Activated naive CD4-positive, alpha-beta T cell treated with anti-CD3 and anti-CD28 coated beads, Interleukin-2, amount 10 ng/mL, durations not matched to agents 7 days and 5 days (primary cell): ENCODE data around the gene BIN2.
"Not testable (repeated sequence)": the region's sequence is repeated elsewhere in the genome, so short reads cannot be mapped to it uniquely, and the experiment has no call there.

ENCODE experiments used
- CTCF ChIA-PET: fragments of 350-600 bp; sonication (Branson Sonifier 250); formaldehyde crosslinking; loops from one replicate; lab custom pipeline; 2021; ENCODE audit warnings: antibody characterized with exemption; lab: Charles Lee
- DNase-seq: peaks from one replicate; pipeline ENCODE4 v3.0.0-alpha.2; 2020
- H3K27ac Mint-ChIP-seq: one replicate; pipeline ENCODE4 v1.8.0; 2021; ENCODE audit warnings: mild to moderate bottlenecking, moderate library complexity, mixed read lengths
- H3K27me3 Mint-ChIP-seq: one replicate; pipeline ENCODE4 v1.8.0; 2021; ENCODE audit warnings: mild to moderate bottlenecking, mixed read lengths
- H3K36me3 Mint-ChIP-seq: one replicate; pipeline ENCODE4 v1.8.0; 2021; ENCODE audit warnings: mixed read lengths
- H3K4me1 Mint-ChIP-seq: one replicate; pipeline ENCODE4 v1.8.0; 2021; ENCODE audit warnings: mixed read lengths
- H3K4me3 Mint-ChIP-seq: one replicate; pipeline ENCODE4 v1.8.0; 2021; ENCODE audit warnings: mild to moderate bottlenecking, moderate library complexity, mixed read lengths
- H3K9me3 Mint-ChIP-seq: one replicate; pipeline ENCODE4 v1.8.0; 2021; ENCODE audit warnings: mixed read lengths

The BIN2 gene

DNA sequence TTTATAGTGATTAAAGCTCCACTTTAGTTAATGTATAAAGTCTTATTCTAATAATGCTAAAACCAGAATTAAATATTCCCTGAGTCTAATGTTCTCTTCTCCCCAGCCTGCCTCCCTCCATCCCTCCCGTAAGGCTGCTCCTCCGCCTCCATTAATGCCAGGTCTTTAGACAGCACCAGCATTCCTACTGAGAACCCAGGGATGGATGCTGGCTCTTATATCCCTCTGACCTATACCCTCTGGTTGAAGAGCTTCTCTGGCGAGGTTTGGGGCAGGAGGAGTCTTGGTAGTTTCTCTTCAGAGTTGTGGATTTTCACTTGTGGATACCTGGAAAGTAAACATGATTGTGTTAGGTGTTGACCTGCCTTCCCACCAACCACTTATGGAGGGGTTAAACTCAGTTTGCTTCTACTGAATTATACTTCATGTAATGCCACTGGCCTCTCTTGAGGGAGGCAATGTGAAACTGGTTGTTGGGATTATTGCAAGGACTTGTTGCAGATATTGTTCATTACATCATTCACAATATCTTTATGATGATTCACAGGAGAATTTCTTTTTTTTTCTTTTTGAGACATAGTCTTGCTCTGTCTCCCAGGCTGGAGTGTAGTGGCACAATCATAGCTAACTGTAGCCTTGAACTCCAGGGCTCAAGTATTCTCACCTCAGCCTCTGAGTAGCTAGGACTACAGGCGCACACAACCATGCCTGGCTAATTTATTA lies 42.6 kb downstream of the BIN2 start:
- H3K4me3 Mint-ChIP-seq, result no peak overlapping the region
- DNase-seq, result no peak
- no peaks in the 10 kb centered on the region for H3K27me3 Mint-ChIP-seq
- H3K4me1 Mint-ChIP-seq, result peaks cover 5% of the 10 kb centered on the region
- CTCF ChIA-PET, result interaction anchor here (0.6 to 1.1 kb wide), 2 partner anchors 28 to 522 kb away, joined by 3 to 4 read pairs; no protein-coding TSS in a partner anchor
- no peaks in the 10 kb centered on the region for H3K9me3 Mint-ChIP-seq
- peaks cover 29% of the 10 kb centered on the region for H3K36me3 Mint-ChIP-seq
- H3K27ac Mint-ChIP-seq, result peak overlapping the region; percentile 7

DNA sequence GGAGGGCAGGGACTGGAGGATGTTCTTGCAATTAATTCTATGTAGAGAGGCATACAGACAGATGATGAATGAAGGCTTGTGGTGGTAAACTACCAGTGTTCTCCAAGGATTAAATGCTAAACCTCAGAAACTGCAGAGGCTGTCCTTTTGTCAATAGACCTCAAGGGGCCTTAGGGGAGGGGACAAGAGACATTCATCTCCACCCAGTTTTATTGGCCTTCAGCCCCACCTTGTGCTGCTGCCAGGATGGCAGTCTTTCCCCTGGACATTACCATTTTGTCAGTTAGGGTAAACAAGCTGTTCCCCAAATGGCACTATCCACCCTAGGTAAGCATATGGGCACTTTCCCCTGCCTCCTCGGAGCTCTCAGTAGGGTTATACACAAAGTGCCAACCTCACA lies 48.9 kb downstream of the BIN2 start:
- Mint-ChIP-seq H3K9me3 (no peaks in the 10 kb centered on the region), H3K27me3 (peaks cover 29% of the 10 kb centered on the region), H3K36me3 (peaks cover under 1% of the 10 kb centered on the region), H3K4me1 (peaks cover 11% of the 10 kb centered on the region), H3K27ac (no peak overlapping the region), H3K4me3 (no peak overlapping the region)
- CTCF ChIA-PET, result interaction anchor here (1.0 to 1.6 kb wide), 2 partner anchors 13 to 66 kb away, joined by 3 to 4 read pairs; no protein-coding TSS in a partner anchor
- DNase-seq, result no peak

DNA sequence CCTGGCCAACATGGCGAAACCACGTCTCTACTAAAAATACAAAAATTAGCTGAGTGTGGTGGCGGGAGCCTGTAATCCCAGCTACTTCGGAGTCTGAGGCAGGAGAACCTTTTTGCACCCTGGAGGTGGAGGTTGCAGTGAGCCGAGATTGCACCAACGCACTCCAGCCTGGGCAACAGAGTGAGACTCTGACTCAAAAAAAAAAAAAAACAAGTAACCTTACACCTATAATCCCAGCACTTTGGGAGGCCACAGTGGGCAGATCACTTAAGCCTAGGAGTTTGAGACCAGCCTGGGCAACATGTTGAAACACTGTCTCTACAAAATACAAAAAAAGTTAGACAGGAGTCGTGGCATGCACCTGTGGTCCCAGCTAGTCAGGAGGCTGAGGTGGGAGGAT lies 51.2 kb downstream of the BIN2 start:
- Mint-ChIP-seq H3K4me1 (peaks cover 19% of the 10 kb centered on the region), H3K27me3 (peaks cover 41% of the 10 kb centered on the region)
- DNase-seq, H3K9me3 Mint-ChIP-seq, H3K27ac Mint-ChIP-seq, H3K4me3 Mint-ChIP-seq, H3K36me3 Mint-ChIP-seq: not testable (repeated sequence)
- CTCF ChIA-PET, result interaction anchor here (1.4 kb wide), 1 partner anchor 68 kb away, joined by 8 read pairs; no protein-coding TSS in a partner anchor

DNA sequence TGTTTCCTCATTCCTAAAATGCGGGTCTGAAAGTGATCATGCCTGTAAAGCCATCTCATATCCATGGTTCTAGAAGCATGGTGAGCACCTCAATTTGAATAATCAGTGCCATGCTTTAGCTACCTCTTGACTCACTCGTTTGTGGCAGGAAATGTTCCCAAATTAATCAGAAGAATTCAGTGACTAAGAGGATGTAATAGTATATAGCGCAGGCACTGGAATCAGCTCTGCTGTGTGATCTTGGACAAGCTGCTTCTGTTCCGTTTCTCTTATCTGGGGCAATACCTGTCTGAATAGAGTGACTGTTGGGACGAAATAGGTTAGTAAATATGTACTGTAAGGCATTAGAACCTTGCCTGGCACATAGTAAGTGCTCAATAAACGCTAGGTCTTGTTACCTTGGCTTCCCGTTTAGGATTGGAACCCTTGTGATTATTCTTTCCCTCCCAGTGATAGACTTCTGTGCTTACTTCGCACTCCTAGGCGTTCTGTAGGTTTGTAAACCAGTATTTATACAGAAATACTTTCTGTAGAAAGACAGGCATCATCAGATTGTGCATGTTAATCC lies 52.9 kb downstream of the BIN2 start:
- Mint-ChIP-seq H3K36me3 (no peaks in the 10 kb centered on the region), H3K4me1 (peaks cover 19% of the 10 kb centered on the region), H3K27me3 (peaks cover 41% of the 10 kb centered on the region), H3K4me3 (peak overlapping the region; percentile 90), H3K27ac (no peak overlapping the region), H3K9me3 (no peaks in the 10 kb centered on the region)
- DNase-seq, result no peak
- CTCF ChIA-PET, result interaction anchor here (0.8 to 2.7 kb wide), 10 partner anchors 9 to 84 kb away, joined by 3 to 78 read pairs (median 4); partner anchors contain the start of gene POU6F1

DNA sequence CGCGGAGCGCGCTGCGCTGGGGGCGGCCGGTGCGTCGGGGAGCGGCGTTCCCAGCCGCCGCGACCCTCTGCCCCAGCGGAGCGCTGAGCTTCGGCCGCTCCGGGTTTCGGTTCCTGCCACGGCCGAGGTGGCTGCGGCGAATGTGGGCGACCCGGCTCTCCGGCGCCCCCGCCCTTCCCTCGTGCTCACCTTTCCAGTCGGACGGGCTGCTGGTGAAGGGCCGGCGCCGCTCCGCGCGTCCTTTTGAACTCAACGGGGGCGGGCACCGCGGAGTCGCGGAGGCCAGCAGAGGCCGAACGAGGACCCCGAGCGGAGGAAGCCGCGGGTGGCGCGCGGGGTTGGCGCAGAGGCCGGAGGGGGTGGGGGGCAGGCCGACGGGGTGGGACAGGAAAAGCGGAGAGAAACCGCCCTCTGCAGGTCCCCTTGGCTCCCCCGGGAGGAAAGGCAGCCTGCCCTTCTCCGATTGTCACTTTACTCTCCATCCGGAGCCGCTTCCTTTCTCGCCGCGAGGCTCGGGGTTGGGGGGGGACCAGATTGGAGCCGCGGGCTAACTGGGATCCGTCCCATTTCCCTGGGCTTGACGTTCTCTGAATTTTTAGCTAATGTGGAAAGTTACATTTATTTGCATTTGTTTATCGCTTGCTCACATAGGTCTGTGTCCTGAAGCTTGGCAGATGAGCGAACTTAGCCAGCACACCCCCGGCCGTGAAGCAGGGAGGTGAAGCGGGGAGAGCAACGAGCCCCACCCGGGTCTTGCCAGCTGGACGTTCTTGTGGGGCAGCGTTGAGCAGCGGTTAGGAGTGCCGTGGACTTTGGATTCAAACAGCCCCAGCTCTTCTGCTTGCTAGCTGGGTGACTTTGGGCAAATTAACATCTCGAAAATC lies 53.7 kb downstream of the BIN2 start, which contains the start of gene SMAGP:
Gene SMAGP (minus strand): TSS at position 349 of the 884 bp plus-strand sequence. CDS start 1,137 bp downstream, outside the sequence.
- H3K36me3 Mint-ChIP-seq, result no peaks in the 10 kb centered on the region
- peaks cover 41% of the 10 kb centered on the region for H3K27me3 Mint-ChIP-seq
- peak within 1 kb of the TSS; percentile 90 for H3K4me3 Mint-ChIP-seq
- DNase-seq, result peak; percentile 70
- H3K27ac Mint-ChIP-seq, result peak within 1 kb of the TSS; percentile 42
- H3K9me3 Mint-ChIP-seq, result no peaks in the 10 kb centered on the region
- H3K4me1 Mint-ChIP-seq, result peaks cover 23% of the 10 kb centered on the region
- CTCF ChIA-PET, result interaction anchor here (0.8 to 2.7 kb wide), 12 partner anchors 9 to 85 kb away, joined by 3 to 78 read pairs (median 4); partner anchors contain the start of gene POU6F1

DNA sequence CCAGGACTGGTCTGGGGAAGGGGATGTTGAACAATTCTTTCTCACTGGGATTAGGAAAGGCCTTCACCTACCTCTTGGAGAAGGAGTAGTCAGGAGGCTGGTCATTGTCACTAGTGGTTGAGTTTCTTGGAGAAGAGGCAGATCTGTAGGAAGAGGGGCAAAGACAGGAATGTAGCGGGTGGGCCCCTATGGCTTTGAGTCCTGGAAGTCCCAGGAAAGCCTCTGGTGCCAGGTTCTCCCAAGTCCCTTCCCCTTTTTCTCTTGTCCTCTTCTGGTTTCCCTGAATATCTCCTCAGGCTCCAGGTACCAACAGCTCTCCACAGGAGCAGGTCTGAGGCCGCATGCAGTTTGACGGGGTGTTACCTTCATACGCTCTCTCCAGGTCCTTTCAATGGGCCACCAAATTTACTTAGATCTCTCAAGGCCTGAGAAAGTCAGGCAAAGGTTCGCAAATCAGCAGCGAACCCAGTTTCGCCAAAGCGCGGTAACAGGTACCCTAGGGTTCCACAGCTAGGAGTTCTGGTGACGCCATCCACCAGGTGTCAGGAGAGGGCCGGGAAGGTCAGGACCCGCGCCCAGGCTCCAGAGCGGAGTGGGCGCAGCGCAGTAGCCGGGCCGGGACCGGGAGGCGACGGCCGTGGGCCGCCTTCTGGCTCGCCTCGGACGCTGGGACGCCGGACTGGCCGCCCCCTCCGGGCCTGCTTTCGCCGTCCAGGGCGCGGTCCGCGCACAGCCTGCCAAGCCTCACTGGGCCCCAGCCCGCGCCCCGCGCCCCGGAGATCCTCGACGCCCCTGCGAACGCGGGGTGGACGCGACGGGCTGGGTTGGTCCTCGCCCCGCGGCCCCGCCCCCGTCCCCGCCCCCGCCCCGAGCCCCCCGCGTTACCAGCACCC lies 54.6 kb downstream of the BIN2 start:
- Mint-ChIP-seq H3K9me3 (no peaks in the 10 kb centered on the region), H3K27me3 (peaks cover 41% of the 10 kb centered on the region), H3K27ac (peak overlapping the region; percentile 42), H3K4me1 (peaks cover 29% of the 10 kb centered on the region), H3K36me3 (no peaks in the 10 kb centered on the region), H3K4me3 (peak overlapping the region; percentile 79)
- CTCF ChIA-PET, result interaction anchor here (0.7 to 2.7 kb wide), 9 partner anchors 17 to 226 kb away, joined by 3 to 78 read pairs (median 6); partner anchors contain the start of genes BIN2 and POU6F1
- peak; percentile 72 for DNase-seq

DNA sequence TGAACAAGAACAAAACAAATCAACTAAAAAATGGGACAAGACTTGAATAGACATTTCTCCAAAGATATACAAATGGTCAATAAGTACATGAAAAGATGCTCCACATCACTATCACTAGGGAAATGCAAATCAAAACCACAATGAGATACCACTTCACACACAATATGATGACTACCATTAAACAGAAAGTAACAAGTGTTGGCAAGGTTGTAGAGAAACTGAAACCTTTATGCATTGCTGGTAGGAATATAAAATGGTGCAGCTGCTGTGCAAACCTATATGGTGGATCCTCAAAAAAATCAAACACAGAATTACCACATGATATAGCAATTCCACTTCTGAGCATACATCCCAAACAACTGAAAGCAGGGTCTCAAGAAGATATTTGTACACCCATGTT lies 59.0 kb downstream of the BIN2 start:
- Mint-ChIP-seq H3K4me3 (no peak overlapping the region), H3K9me3 (no peaks in the 10 kb centered on the region), H3K27ac (no peak overlapping the region), H3K4me1 (peaks cover 27% of the 10 kb centered on the region), H3K27me3 (peaks cover 15% of the 10 kb centered on the region), H3K36me3 (no peaks in the 10 kb centered on the region)
- CTCF ChIA-PET, result interaction anchor here (1.1 kb wide), 1 partner anchor 75 kb away, joined by 4 read pairs; no protein-coding TSS in a partner anchor
- no peak for DNase-seq

DNA sequence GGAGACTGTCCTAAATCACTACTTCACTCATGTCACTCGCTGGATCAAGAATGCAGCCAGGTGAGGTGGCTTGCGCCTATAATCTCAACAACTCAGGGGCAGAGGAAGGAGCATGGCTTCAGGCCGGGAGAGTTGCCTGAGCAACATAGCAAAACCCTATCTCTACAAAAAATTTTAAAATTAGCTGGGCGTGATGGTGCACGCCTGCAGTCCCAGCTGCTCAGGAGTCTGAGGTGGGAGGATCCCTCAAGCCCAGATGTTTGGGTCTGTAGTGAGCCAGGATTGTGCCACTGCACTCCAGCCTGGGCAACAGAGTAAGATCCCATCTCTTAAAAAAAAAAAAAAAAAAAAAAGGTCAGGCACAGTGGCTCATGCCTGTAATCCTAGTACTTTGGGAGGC lies 59.7 kb downstream of the BIN2 start:
- CTCF ChIA-PET, result interaction anchor here (1.0 to 3.8 kb wide), 3 partner anchors 12 to 77 kb away, joined by 3 to 34 read pairs (median 4); no protein-coding TSS in a partner anchor
- no peak overlapping the region for H3K4me3 Mint-ChIP-seq
- no peaks in the 10 kb centered on the region for H3K9me3 Mint-ChIP-seq
- H3K36me3 Mint-ChIP-seq, result no peaks in the 10 kb centered on the region
- no peak overlapping the region for H3K27ac Mint-ChIP-seq
- H3K27me3 Mint-ChIP-seq, result peaks cover 12% of the 10 kb centered on the region
- no peak for DNase-seq
- peaks cover 25% of the 10 kb centered on the region for H3K4me1 Mint-ChIP-seq

DNA sequence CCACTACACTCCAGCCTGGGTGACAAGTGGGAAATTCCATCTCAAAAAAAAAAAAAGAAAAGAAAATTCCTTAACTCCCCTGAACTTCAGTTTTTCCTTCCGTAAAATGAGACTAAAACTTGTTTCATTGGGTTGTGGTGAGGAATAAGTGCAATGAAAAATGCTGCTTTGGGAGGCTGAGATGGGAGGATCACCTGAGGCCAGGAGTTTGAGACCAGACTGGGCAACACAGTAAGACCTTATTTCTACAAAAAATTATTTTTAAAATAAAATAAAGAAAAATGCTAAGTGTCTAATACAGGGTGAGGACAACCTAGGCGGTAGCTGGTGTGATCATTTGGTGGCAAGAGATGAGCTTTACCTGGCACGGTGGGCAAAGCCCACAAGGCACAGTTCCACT lies 60.6 kb downstream of the BIN2 start:
- Mint-ChIP-seq H3K27me3 (peaks cover 3% of the 10 kb centered on the region), H3K4me3 (no peak overlapping the region), H3K36me3 (no peaks in the 10 kb centered on the region), H3K27ac (no peak overlapping the region), H3K4me1 (peaks cover 19% of the 10 kb centered on the region), H3K9me3 (no peaks in the 10 kb centered on the region)
- CTCF ChIA-PET, result interaction anchor here (0.6 to 3.8 kb wide), 6 partner anchors 11 to 233 kb away, joined by 3 to 34 read pairs (median 3); no protein-coding TSS in a partner anchor
- DNase-seq, result no peak

DNA sequence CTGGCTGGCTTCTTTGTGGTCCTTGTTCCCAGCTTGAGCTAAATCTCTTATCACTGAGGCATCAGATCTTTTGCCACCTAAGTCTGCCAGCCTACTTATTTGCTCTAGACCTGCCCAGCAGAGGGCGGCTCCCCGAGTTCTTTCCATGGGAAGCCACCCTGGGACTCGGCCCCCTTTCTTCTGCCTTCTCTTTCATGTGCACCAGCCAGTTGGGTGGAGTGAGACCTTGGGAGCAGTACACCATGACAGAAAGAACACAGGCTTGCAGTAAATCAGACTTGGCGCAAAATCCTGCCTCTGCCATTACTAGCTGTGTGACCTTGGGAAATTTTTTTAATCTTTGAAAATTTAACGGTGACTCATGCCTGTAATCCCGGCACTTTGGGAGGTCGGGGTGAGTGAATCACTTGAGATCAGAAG lies 61.2 kb downstream of the BIN2 start:
- no peak overlapping the region for H3K27ac Mint-ChIP-seq
- H3K27me3 Mint-ChIP-seq, result peaks cover 3% of the 10 kb centered on the region
- peaks cover 19% of the 10 kb centered on the region for H3K4me1 Mint-ChIP-seq
- CTCF ChIA-PET, result interaction anchor here (0.6 to 3.8 kb wide), 8 partner anchors 11 to 107 kb away, joined by 3 to 34 read pairs (median 3); no protein-coding TSS in a partner anchor
- no peaks in the 10 kb centered on the region for H3K9me3 Mint-ChIP-seq
- H3K36me3 Mint-ChIP-seq, result no peaks in the 10 kb centered on the region
- peak; percentile 46 for DNase-seq
- H3K4me3 Mint-ChIP-seq, result no peak overlapping the region

DNA sequence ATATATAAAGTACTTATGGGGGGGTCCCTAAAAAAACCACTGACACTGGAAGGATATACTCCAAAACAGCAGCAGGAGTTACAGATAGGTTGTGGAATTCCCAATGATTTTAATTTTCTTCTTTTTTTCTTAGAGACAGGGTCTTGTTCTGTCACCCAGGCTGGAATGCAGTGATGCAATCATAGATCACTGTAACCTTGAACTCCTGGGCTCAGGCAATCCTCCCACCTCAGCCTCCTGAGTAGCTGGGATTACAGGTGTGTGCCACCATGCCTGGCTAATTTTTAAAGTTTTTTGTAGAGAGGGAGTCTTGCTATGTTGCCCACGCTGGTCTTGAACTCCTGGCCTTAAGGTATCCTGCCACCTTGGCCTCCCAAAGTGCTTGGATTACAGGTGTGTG lies 64.4 kb downstream of the BIN2 start:
- peaks cover 11% of the 10 kb centered on the region for H3K4me1 Mint-ChIP-seq
- CTCF ChIA-PET, DNase-seq, H3K27me3 Mint-ChIP-seq, H3K4me3 Mint-ChIP-seq, H3K27ac Mint-ChIP-seq, H3K36me3 Mint-ChIP-seq, H3K9me3 Mint-ChIP-seq: not testable (repeated sequence)

DNA sequence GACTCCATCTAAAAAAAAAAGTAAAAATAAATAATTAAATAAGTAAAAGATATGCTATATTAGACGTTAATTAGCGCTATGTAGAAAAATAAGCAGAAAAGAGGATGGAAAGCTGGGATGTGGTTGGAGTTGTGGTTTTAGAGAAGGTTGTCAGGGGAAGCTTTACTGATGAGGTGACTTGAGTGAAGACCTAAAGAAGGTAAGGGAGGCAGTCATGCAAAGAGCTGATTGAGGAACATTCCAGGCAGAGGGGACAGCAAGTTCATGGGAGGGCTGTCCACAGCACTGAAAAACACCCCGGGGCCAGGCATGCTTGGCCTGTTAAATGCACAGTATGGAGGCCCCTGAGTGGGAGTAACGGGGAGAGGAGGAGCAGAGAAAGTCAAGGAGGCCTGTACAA lies 69.4 kb downstream of the BIN2 start:
- H3K36me3 Mint-ChIP-seq, result peaks cover 2% of the 10 kb centered on the region
- no peaks in the 10 kb centered on the region for H3K27me3 Mint-ChIP-seq
- H3K4me3 Mint-ChIP-seq, result no peak overlapping the region
- peaks cover 3% of the 10 kb centered on the region for H3K4me1 Mint-ChIP-seq
- no peak overlapping the region for H3K27ac Mint-ChIP-seq
- H3K9me3 Mint-ChIP-seq, result no peaks in the 10 kb centered on the region
- DNase-seq, result no peak
- CTCF ChIA-PET, result interaction anchor here (0.9 kb wide), 1 partner anchor 87 kb away, joined by 5 read pairs; no protein-coding TSS in a partner anchor
